HEK293 (cell line): Measurements from ENCODE around the gene RHEB.
A peak's percentile ranks its signal among the peaks of the same experiment; 100 is the strongest.

ENCODE experiments used
- GLI2 ChIP-seq: fragments of 450-650 bp; formaldehyde crosslinking; IDR thresholded peaks from 2 replicates; pipeline ENCODE4; 2017; ENCODE audit warnings: missing biosample characterization, missing genetic modification characterization, low read depth, borderline replicate concordance
- INSM2 ChIP-seq: fragments of 450-650 bp; formaldehyde crosslinking; IDR thresholded peaks from 2 replicates; pipeline ENCODE4 v1.5.1; 2016; ENCODE audit warnings: missing biosample characterization, missing genetic modification characterization
- KLF7 ChIP-seq: fragments of 450-650 bp; formaldehyde crosslinking; IDR thresholded peaks from 2 replicates; pipeline ENCODE4 v1.5.1; 2016; ENCODE audit warnings: missing biosample characterization, missing genetic modification characterization, borderline replicate concordance
- KLF9 ChIP-seq: fragments of 450-650 bp; formaldehyde crosslinking; IDR thresholded peaks from 2 replicates; pipeline ENCODE4 v1.5.1; 2016; ENCODE audit warnings: missing biosample characterization, missing genetic modification characterization, low read depth
- MZF1 ChIP-seq: fragments of 450-650 bp; formaldehyde crosslinking; IDR thresholded peaks from 2 replicates; pipeline ENCODE4 v1.5.1; 2017; ENCODE audit warnings: missing biosample characterization, missing genetic modification characterization, borderline replicate concordance
- SCRT1 ChIP-seq: fragments of 450-650 bp; formaldehyde crosslinking; IDR thresholded peaks from 2 replicates; pipeline ENCODE4 v1.5.1; 2016; ENCODE audit warnings: missing biosample characterization, missing genetic modification characterization, borderline replicate concordance
- SP7 ChIP-seq: fragments of 450-650 bp; formaldehyde crosslinking; IDR thresholded peaks from 2 replicates; pipeline ENCODE4 v1.5.1; 2016; ENCODE audit warnings: missing biosample characterization, missing genetic modification characterization
- TCF7L2 ChIP-seq: IDR thresholded peaks from 2 replicates; pipeline ENCODE4 v1.6.1; 2011; ENCODE audit warnings: low read depth, mild to moderate bottlenecking, inconsistent platforms, low read length, moderate library complexity, borderline replicate concordance
- TSHZ1 ChIP-seq: fragments of 450-650 bp; formaldehyde crosslinking; IDR thresholded peaks from 2 replicates; pipeline ENCODE4 v1.5.1; 2016; ENCODE audit warnings: missing biosample characterization, missing genetic modification characterization, borderline replicate concordance
- WT1 ChIP-seq: fragments of 450-650 bp; formaldehyde crosslinking; IDR thresholded peaks from 2 replicates; pipeline ENCODE4 v1.5.1; 2016; ENCODE audit warnings: missing biosample characterization, missing genetic modification characterization
- YY1 ChIP-seq: fragments of 450-650 bp; formaldehyde crosslinking; IDR thresholded peaks from 2 replicates; pipeline ENCODE4 v1.5.1; 2018; ENCODE audit warnings: missing biosample characterization, missing genetic modification characterization
- ZFP3 ChIP-seq: fragments of 450-650 bp; formaldehyde crosslinking; IDR thresholded peaks from 2 replicates; pipeline ENCODE4 v1.5.1; 2016; ENCODE audit warnings: low read depth, missing biosample characterization, missing genetic modification characterization
- ZFP41 ChIP-seq: fragments of 450-650 bp; formaldehyde crosslinking; IDR thresholded peaks from 2 replicates; pipeline ENCODE4 v1.5.1; 2016; ENCODE audit warnings: missing biosample characterization, missing genetic modification characterization, borderline replicate concordance
- ZNF292 ChIP-seq: fragments of 450-650 bp; formaldehyde crosslinking; IDR thresholded peaks from 2 replicates; pipeline ENCODE4 v1.5.1; 2016; ENCODE audit warnings: low read depth, missing biosample characterization, missing genetic modification characterization, borderline replicate concordance
- ZNF341 ChIP-seq: fragments of 450-650 bp; formaldehyde crosslinking; IDR thresholded peaks from 2 replicates; pipeline ENCODE4; 2016; ENCODE audit warnings: low read depth, missing biosample characterization, missing genetic modification characterization
- ZNF362 ChIP-seq: fragments of 450-650 bp; formaldehyde crosslinking; IDR thresholded peaks from 2 replicates; pipeline ENCODE4 v1.5.1; 2016; ENCODE audit warnings: missing biosample characterization, missing genetic modification characterization
- ZNF37A ChIP-seq: fragments of 450-650 bp; IDR thresholded peaks from 2 replicates; pipeline ENCODE4 v1.5.1; 2018; ENCODE audit warnings: missing biosample characterization, missing genetic modification characterization
- ZNF404 ChIP-seq: fragments of 450-650 bp; formaldehyde crosslinking; IDR thresholded peaks from 2 replicates; pipeline ENCODE4 v1.5.1; 2017; ENCODE audit warnings: missing biosample characterization, missing genetic modification characterization
- ZNF416 ChIP-seq: fragments of 450-650 bp; formaldehyde crosslinking; IDR thresholded peaks from 2 replicates; pipeline ENCODE4 v1.5.1; 2016; ENCODE audit warnings: missing biosample characterization, missing genetic modification characterization
- ZNF596 ChIP-seq: fragments of 450-650 bp; IDR thresholded peaks from 2 replicates; pipeline ENCODE4 v1.5.0; 2018; ENCODE audit warnings: missing biosample characterization, mild to moderate bottlenecking, missing genetic modification characterization, moderate library complexity
- ZNF707 ChIP-seq: fragments of 450-650 bp; formaldehyde crosslinking; IDR thresholded peaks from 2 replicates; pipeline ENCODE4 v1.5.1; 2016; ENCODE audit warnings: missing biosample characterization, missing genetic modification characterization
- ZNF776 ChIP-seq: fragments of 450-650 bp; formaldehyde crosslinking; IDR thresholded peaks from 2 replicates; pipeline ENCODE4 v1.5.0; 2017; ENCODE audit warnings: missing biosample characterization, missing genetic modification characterization, borderline replicate concordance
- ZNF777 ChIP-seq: fragments of 450-650 bp; formaldehyde crosslinking; IDR thresholded peaks from 2 replicates; pipeline ENCODE4 v1.5.1; 2017; ENCODE audit warnings: missing biosample characterization, missing genetic modification characterization, borderline replicate concordance
- ZSCAN30 ChIP-seq: fragments of 450-650 bp; IDR thresholded peaks from 2 replicates; pipeline ENCODE4 v1.5.1; 2018; ENCODE audit warnings: missing biosample characterization, mild to moderate bottlenecking, missing genetic modification characterization, moderate library complexity
- TF ChIP-seq, protein P1 (sequence below): fragments of 450-650 bp; formaldehyde crosslinking; conservative IDR thresholded peaks from 2 replicates; pipeline ENCODE4 v1.5.1; 2016; ENCODE audit warnings: low read depth, missing biosample characterization, missing genetic modification characterization
- TF ChIP-seq, protein P2 (sequence below): fragments of 450-650 bp; formaldehyde crosslinking; IDR thresholded peaks from 2 replicates; pipeline ENCODE4 v1.5.1; 2017; ENCODE audit warnings: missing biosample characterization, missing genetic modification characterization
- TF ChIP-seq, protein P3 (sequence below): IDR thresholded peaks from 2 replicates; pipeline ENCODE4 v1.6.1; 2011; ENCODE audit warnings: mild to moderate bottlenecking, low read depth, low read length, borderline replicate concordance

Gene RHEB

DNA sequence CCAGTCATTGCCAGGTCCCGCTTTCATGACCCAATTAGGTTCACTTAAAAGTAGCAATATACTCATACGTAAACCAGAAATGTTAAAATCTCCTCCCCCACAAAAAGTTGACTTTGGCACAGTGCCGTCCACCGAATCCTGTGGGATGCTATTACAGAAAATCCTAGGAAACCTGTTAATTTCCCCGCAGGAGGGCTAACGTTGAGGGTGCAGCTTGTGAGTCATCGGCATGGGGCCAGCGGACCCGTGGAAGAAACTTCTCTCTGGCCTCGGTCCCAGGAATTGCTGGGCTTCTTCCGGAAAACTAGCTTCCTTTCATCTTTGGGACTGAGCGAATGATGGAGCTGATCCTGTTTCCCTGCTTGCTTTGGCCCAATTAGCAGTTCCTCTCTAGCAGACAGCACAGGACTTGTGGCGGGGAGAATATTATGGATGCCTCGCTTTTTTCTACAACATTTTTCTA lies 93.2 kb downstream of the RHEB start (continued):
- TF ChIP-seq INSM2 (peak; percentile 92), WT1 (peak; percentile 86), ZNF404 (tag by site-specific recombination) (no peak), GLI2 (tag by site-specific recombination) (no peak; the same call in 1 of the 2 replicates), TSHZ1 (peak; percentile 67; the same call in 1 of the 2 replicates), TCF7L2 (peak; percentile 89), SCRT1 (tag by site-specific recombination) (no peak; the same call in none of the 2 replicates), KLF9 (tag by site-specific recombination) (peak; percentile 8; the same call in 1 of the 2 replicates), ZNF341 (tag by site-specific recombination) (peak; percentile 51), ZNF416 (no peak), ZFP41 (tag by site-specific recombination) (no peak), KLF7 (tag by site-specific recombination) (0 out of 2 replicates have a peak, but pooled peaks have one; percentile 11), ZNF362 (tag by site-specific recombination) (no peak), ZNF292 (tag by site-specific recombination) (no peak), ZNF707 (tag by site-specific recombination) (no peak), ZSCAN30 (peak; percentile 70), ZNF777 (tag by site-specific recombination) (no peak), SP7 (tag by site-specific recombination) (peak; percentile 99), ZNF776 (no peak), ZFP3 (tag by site-specific recombination) (no peak), ZNF596 (no peak), YY1 (tag by site-specific recombination) (no peak), ZNF37A (no peak), MZF1 (tag by site-specific recombination) (peak; percentile 78; the same call in 1 of the 2 replicates)
- TF ChIP-seq, protein P1, sequence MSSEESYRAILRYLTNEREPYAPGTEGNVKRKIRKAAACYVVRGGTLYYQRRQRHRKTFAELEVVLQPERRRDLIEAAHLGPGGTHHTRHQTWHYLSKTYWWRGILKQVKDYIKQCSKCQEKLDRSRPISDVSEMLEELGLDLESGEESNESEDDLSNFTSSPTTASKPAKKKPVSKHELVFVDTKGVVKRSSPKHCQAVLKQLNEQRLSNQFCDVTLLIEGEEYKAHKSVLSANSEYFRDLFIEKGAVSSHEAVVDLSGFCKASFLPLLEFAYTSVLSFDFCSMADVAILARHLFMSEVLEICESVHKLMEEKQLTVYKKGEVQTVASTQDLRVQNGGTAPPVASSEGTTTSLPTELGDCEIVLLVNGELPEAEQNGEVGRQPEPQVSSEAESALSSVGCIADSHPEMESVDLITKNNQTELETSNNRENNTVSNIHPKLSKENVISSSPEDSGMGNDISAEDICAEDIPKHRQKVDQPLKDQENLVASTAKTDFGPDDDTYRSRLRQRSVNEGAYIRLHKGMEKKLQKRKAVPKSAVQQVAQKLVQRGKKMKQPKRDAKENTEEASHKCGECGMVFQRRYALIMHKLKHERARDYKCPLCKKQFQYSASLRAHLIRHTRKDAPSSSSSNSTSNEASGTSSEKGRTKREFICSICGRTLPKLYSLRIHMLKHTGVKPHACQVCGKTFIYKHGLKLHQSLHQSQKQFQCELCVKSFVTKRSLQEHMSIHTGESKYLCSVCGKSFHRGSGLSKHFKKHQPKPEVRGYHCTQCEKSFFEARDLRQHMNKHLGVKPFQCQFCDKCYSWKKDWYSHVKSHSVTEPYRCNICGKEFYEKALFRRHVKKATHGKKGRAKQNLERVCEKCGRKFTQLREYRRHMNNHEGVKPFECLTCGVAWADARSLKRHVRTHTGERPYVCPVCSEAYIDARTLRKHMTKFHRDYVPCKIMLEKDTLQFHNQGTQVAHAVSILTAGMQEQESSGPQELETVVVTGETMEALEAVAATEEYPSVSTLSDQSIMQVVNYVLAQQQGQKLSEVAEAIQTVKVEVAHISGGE (tag by site-specific recombination) = peak; percentile 51; the same call in 1 of the 2 replicates
- TF ChIP-seq, protein P2, sequence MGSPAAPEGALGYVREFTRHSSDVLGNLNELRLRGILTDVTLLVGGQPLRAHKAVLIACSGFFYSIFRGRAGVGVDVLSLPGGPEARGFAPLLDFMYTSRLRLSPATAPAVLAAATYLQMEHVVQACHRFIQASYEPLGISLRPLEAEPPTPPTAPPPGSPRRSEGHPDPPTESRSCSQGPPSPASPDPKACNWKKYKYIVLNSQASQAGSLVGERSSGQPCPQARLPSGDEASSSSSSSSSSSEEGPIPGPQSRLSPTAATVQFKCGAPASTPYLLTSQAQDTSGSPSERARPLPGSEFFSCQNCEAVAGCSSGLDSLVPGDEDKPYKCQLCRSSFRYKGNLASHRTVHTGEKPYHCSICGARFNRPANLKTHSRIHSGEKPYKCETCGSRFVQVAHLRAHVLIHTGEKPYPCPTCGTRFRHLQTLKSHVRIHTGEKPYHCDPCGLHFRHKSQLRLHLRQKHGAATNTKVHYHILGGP (tag by site-specific recombination) = no peak
- TF ChIP-seq, protein P3, sequence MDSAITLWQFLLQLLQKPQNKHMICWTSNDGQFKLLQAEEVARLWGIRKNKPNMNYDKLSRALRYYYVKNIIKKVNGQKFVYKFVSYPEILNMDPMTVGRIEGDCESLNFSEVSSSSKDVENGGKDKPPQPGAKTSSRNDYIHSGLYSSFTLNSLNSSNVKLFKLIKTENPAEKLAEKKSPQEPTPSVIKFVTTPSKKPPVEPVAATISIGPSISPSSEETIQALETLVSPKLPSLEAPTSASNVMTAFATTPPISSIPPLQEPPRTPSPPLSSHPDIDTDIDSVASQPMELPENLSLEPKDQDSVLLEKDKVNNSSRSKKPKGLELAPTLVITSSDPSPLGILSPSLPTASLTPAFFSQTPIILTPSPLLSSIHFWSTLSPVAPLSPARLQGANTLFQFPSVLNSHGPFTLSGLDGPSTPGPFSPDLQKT = no peak
